GM20000 (cell line): ENCODE data around the gene CHD9NB.
"Not testable (repeated sequence)": the region's sequence is repeated elsewhere in the genome, so short reads cannot be mapped to it uniquely, and the experiment has no call there.

Source experiments
- DNase-seq: peaks from one replicate; pipeline ENCODE4 v3.0.0; 2012; ENCODE audit warnings: low spot score
- TF ChIP-seq, protein P1 (sequence below): IDR thresholded peaks from 2 replicates; pipeline ENCODE4 v1.5.1; 2012; ENCODE audit warnings: mild to moderate bottlenecking, control low read depth; ENCODE audit errors: extremely low read depth, missing control alignments

The CHD9NB gene

GRCh38 chr16:53055541-53056391 is 3.1 kb upstream of the CHD9NB start:
- TF ChIP-seq, protein P1, sequence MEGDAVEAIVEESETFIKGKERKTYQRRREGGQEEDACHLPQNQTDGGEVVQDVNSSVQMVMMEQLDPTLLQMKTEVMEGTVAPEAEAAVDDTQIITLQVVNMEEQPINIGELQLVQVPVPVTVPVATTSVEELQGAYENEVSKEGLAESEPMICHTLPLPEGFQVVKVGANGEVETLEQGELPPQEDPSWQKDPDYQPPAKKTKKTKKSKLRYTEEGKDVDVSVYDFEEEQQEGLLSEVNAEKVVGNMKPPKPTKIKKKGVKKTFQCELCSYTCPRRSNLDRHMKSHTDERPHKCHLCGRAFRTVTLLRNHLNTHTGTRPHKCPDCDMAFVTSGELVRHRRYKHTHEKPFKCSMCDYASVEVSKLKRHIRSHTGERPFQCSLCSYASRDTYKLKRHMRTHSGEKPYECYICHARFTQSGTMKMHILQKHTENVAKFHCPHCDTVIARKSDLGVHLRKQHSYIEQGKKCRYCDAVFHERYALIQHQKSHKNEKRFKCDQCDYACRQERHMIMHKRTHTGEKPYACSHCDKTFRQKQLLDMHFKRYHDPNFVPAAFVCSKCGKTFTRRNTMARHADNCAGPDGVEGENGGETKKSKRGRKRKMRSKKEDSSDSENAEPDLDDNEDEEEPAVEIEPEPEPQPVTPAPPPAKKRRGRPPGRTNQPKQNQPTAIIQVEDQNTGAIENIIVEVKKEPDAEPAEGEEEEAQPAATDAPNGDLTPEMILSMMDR, result no peak
- DNase-seq, result no peak

- TF ChIP-seq, protein P1, result peak; percentile 98
- DNase-seq, result peak; percentile 87
These were observed 2.2 kb upstream of the CHD9NB start, which contains the start of gene CHD9 for GRCh38 chr16:53054670-53055485. Gene CHD9, plus strand, starts transcription at chr16:53054991. Its CDS starts 101,099 bp downstream, at chr16:53156090.

- peak; percentile 61 for DNase-seq
- TF ChIP-seq, protein P1, result no peak
These were observed 1.4 kb upstream of the CHD9NB start for GRCh38 chr16:53053967-53054669.

DNA sequence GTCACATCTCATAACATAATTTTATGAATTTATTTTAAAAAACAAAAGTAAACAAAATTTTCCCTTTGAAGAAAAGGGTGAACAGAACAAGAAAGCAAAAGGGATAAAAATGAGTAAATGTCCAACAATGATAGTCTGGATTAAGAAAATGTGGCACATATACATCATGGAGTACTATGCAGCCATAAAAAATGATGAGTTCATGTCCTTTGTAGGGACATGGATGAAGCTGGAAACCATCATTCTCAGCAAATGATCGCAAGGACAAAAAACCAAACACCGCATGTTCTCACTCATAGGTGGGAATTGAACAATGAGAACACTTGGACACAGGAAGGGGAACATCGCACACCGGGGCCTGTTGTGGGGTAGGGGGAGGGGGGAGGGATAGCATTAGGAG is 1.4 kb downstream of the CHD9NB start:
- not testable (repeated sequence) for DNase-seq

- no peak for DNase-seq
- TF ChIP-seq, protein P1, result no peak
These were observed 4.4 kb downstream of the CHD9NB start for GRCh38 chr16:53048139-53048915.

GRCh38 chr16:53047515-53047914 is 5.2 kb downstream of the CHD9NB start:
- not testable (repeated sequence) for DNase-seq

GRCh38 chr16:53045341-53046220 is 7.1 kb downstream of the CHD9NB start:
- no peak for DNase-seq
- TF ChIP-seq, protein P1, result no peak
